Right lobe of liver (tissue), 6 donors: Measurements from ENCODE around the gene RAB27B. TPM values are rescaled to one million over a fixed set of nuclear protein-coding genes. Genes with fewer than 3 reads are reported as not detected.
"Not testable (repeated sequence)": the region's sequence is repeated elsewhere in the genome, so short reads cannot be mapped to it uniquely, and the experiment has no call there.

Experiments
- ATAC-seq, 4 donors: fragments of 200-7000 bp; cut with Tn5 transposase; one replicate each; pipeline ENCODE4 v1.9.1; 2020; ENCODE audit warnings: mild to moderate bottlenecking in 4 of 4, moderate library complexity in 4 of 4
- DNase-seq, 3 donors: peaks; one replicate each; pipeline ENCODE4 v3.0.0-alpha.2; 2020
- H3K27ac ChIP-seq, 3 donors: fragments of 200-600 bp; one replicate each; pipeline ENCODE4 v1.8.0; 2022
- H3K27me3 ChIP-seq, 2 donors: fragments of 200-600 bp; one replicate each; pipeline ENCODE4 v1.8.0; 2022
- H3K36me3 ChIP-seq, 4 donors: fragments of 200-600 bp; sonication (generic) in 1 of 4; one replicate each; pipeline versions ENCODE4 v1.5.1 to v1.8.0; 2017 to 2022; ENCODE audit warnings: control low read depth in 1 of 4
- H3K4me1 ChIP-seq, 4 donors: fragments of 200-600 bp; sonication (generic) in 1 of 4; one replicate each; pipeline versions ENCODE4 v1.5.1 to v1.8.0; 2017 to 2022; ENCODE audit warnings: control low read depth in 1 of 4
- H3K4me3 ChIP-seq, 3 donors: fragments of 200-600 bp; one replicate each; pipeline ENCODE4 v1.8.0; 2022
- H3K9me3 ChIP-seq, 4 donors: fragments of 200-600 bp; sonication (generic) in 1 of 4; one replicate each; pipeline versions ENCODE4 v1.5.1 to v1.8.0; 2017 to 2022; ENCODE audit warnings: control low read depth in 1 of 4
- CTCF ChIP-seq, 4 donors: fragments of 200-600 bp in 3 of 4; fragments of 450-650 bp in 1 of 4; IDR thresholded peaks; one replicate each; pipeline versions ENCODE4 v1.5.1 to v1.8.0; 2016 to 2022; ENCODE audit warnings: antibody characterized with exemption in 4 of 4, mild to moderate bottlenecking in 2 of 4
- POLR2A ChIP-seq: fragments of 450-650 bp; IDR thresholded peaks from one replicate; pipeline ENCODE4 v1.6.1; 2017; ENCODE audit warnings: antibody characterized with exemption, mild to moderate bottlenecking
- WGBS: methylation state at CpG from one replicate; pipeline ENCODE4 v1.1.6; 2018; ENCODE audit warnings: low coverage, low lambda C conversion rate; ENCODE audit not compliant: insufficient coverage; ENCODE audit errors: missing lambda C conversion rate; 5-methylcytosine and 5-hydroxymethylcytosine counted together
- intact Hi-C, 2 donors: fragments of 100-400 bp; cut with DNase I; formaldehyde crosslinking; loops; one replicate each; pipeline versions ENCODE4 v1.11.2 to v1.14.1; 2022
- total RNA-seq, 6 experiments: library from RNA; depleted of rRNA in 2 of 6; stranded (reverse); fragments of >200 nt in 2 of 6; fragmentation: NEBNext Ultra II Directional in 3 of 6; extraction: Animal tissue kit (Norgen Biotek cat#: 25700) in 3 of 6; gene quantifications; one replicate each; pipeline versions ENCODE4 v1.1.0 to v1.2.4, GENCODE V29; 2016 to 2023
- donor health status: DM: no; HTN: yes; CAD: no.
- donor health status: DM: no; HTN: no; CAD: no.
- donor health status: DM: no; HTN: no; CAD: no.
- donor health status: DM: no; HTN: yes; CAD: no.
- donor health status: DM: no; HTN: yes; CAD: no.

The RAB27B gene
- total RNA-seq, 6 experiments from 2014 or later, result 0.53 to 1.0 (median 0.85) TPM

- H3K4me1 ChIP-seq, result peaks cover 0 to 22% (median 0%) of the 10 kb centered on the region in 4 donors
Observed at GRCh38 chr18:54802686-54803395, 25.4 kb upstream of the RAB27B start.

GRCh38 chr18:54805571-54806334 lies 22.5 kb upstream of the RAB27B start:
- Histone ChIP-seq H3K4me1 (peaks cover 0 to 22% (median 0%) of the 10 kb centered on the region in 4 donors), H3K9me3 (no peaks in the 10 kb centered on the region), H3K27me3 (no peaks in the 10 kb centered on the region), H3K27ac (no peak overlapping the region), H3K36me3 (no peaks in the 10 kb centered on the region), H3K4me3 (no peak overlapping the region)
- ATAC-seq, result peak; percentile 36 to 83 (median 61)
- TF ChIP-seq POLR2A (no peak), CTCF (IDR thresholded peaks at IDR 0.05) (no peak)
- DNase-seq, result no peak
- WGBS, result 45% methylated on average over 3 of the region's 3 CpGs
- intact Hi-C loops, result no loop called here

More at GRCh38 chr18:54802686-54803395, 25.4 kb upstream of the RAB27B start:
- DNase-seq (no peak), ATAC-seq (no peak)
- WGBS, result 57% methylated on average over 2 of the region's 2 CpGs
- no peaks in the 10 kb centered on the region for H3K27me3 ChIP-seq
- H3K36me3 ChIP-seq, result no peaks in the 10 kb centered on the region
- H3K9me3 ChIP-seq, result no peaks in the 10 kb centered on the region
- intact Hi-C loops, result no loop called here
- no peak overlapping the region for H3K4me3 ChIP-seq
- H3K27ac ChIP-seq, result no peak overlapping the region
- no peak for TF ChIP-seq POLR2A
- TF ChIP-seq CTCF (IDR thresholded peaks at IDR 0.05), result no peak

GRCh38 chr18:54806526-54806925 lies 21.8 kb upstream of the RAB27B start:
- DNase-seq (no peak), ATAC-seq (no peak)
- intact Hi-C loops, result no loop called here
- Histone ChIP-seq H3K4me3 (no peak overlapping the region), H3K4me1 (peaks cover 0 to 22% (median 0%) of the 10 kb centered on the region in 4 donors), H3K27me3 (no peaks in the 10 kb centered on the region), H3K27ac (no peak overlapping the region), H3K36me3 (no peaks in the 10 kb centered on the region), H3K9me3 (no peaks in the 10 kb centered on the region)
- TF ChIP-seq POLR2A (no peak), CTCF (IDR thresholded peaks at IDR 0.05) (no peak)

GRCh38 chr18:54807303-54807702 lies 21.0 kb upstream of the RAB27B start:
- Histone ChIP-seq H3K4me3 (no peak overlapping the region), H3K4me1 (peaks cover 0 to 14% (median 0%) of the 10 kb centered on the region in 4 donors), H3K27me3 (no peaks in the 10 kb centered on the region), H3K36me3 (no peaks in the 10 kb centered on the region), H3K27ac (no peak overlapping the region), H3K9me3 (no peaks in the 10 kb centered on the region)
- intact Hi-C loops, result no loop called here
- ATAC-seq (no peak), DNase-seq (no peak)
- 86% methylated on average over 2 of the region's 2 CpGs for WGBS
- TF ChIP-seq CTCF (IDR thresholded peaks at IDR 0.05), result no peak
- no peak for TF ChIP-seq POLR2A

GRCh38 chr18:54810662-54811061 lies 17.6 kb upstream of the RAB27B start:
- H3K27ac ChIP-seq, ATAC-seq, H3K36me3 ChIP-seq, H3K27me3 ChIP-seq, intact Hi-C loops, DNase-seq, H3K4me3 ChIP-seq, H3K9me3 ChIP-seq, H3K4me1 ChIP-seq: not testable (repeated sequence)
- WGBS, result 96% methylated on average over 4 of the region's 5 CpGs
